OCI-LY7 (cell line): ENCODE data around the gene CEP72.

Experiments used
- EZH2phosphoT487 ChIP-seq: fragments of 200-600 bp; sonication (generic); IDR thresholded peaks from 2 replicates; pipeline ENCODE4 v1.6.1; 2018; ENCODE audit warnings: low read depth, borderline replicate concordance, mild to moderate bottlenecking, mixed run types, antibody characterized with exemption, low read length, moderate library complexity, mixed read lengths
- TF ChIP-seq, protein P1 (sequence below): fragments of 200-600 bp; sonication (generic); conservative IDR thresholded peaks from 2 replicates; pipeline ENCODE4 v1.5.1; 2014; ENCODE audit warnings: mild to moderate bottlenecking, antibody characterized with exemption, low read length, moderate library complexity, mixed read lengths

- TF ChIP-seq, protein P1, sequence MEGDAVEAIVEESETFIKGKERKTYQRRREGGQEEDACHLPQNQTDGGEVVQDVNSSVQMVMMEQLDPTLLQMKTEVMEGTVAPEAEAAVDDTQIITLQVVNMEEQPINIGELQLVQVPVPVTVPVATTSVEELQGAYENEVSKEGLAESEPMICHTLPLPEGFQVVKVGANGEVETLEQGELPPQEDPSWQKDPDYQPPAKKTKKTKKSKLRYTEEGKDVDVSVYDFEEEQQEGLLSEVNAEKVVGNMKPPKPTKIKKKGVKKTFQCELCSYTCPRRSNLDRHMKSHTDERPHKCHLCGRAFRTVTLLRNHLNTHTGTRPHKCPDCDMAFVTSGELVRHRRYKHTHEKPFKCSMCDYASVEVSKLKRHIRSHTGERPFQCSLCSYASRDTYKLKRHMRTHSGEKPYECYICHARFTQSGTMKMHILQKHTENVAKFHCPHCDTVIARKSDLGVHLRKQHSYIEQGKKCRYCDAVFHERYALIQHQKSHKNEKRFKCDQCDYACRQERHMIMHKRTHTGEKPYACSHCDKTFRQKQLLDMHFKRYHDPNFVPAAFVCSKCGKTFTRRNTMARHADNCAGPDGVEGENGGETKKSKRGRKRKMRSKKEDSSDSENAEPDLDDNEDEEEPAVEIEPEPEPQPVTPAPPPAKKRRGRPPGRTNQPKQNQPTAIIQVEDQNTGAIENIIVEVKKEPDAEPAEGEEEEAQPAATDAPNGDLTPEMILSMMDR = no peak
- TF ChIP-seq EZH2phosphoT487 = no peak
Observed at GRCh38 chr5:609506-609905, 2.6 kb upstream of the CEP72 start.
